ENCODE results near the gene LIM2.
A peak's percentile ranks its signal among the peaks of the same experiment; 100 is the strongest.

Gene LIM2

DNA sequence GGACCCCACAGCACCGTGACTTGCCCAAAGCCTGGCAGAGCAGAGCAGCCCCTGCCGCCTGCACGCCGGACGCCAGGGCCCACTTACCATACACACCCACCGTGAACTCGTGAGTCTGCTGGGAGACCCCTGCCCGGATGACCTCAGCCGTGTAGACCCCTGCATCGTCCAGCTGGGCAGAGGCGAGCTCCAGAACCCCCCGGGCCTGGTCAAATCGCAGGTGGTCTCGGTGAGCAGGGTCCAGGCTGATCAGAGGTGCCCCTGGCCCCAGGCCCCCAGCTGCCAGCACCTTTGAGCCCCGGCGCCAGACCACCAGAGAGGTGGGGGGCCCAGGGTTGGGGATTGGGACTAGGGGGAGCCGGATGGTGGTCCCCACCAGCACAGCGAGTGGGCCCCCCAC, 46.7 kb downstream of the LIM2 start:
- DNase-seq (ENCODE audit: low read depth in 2 of 2, low spot score in 1 of 2), result no peak

DNA sequence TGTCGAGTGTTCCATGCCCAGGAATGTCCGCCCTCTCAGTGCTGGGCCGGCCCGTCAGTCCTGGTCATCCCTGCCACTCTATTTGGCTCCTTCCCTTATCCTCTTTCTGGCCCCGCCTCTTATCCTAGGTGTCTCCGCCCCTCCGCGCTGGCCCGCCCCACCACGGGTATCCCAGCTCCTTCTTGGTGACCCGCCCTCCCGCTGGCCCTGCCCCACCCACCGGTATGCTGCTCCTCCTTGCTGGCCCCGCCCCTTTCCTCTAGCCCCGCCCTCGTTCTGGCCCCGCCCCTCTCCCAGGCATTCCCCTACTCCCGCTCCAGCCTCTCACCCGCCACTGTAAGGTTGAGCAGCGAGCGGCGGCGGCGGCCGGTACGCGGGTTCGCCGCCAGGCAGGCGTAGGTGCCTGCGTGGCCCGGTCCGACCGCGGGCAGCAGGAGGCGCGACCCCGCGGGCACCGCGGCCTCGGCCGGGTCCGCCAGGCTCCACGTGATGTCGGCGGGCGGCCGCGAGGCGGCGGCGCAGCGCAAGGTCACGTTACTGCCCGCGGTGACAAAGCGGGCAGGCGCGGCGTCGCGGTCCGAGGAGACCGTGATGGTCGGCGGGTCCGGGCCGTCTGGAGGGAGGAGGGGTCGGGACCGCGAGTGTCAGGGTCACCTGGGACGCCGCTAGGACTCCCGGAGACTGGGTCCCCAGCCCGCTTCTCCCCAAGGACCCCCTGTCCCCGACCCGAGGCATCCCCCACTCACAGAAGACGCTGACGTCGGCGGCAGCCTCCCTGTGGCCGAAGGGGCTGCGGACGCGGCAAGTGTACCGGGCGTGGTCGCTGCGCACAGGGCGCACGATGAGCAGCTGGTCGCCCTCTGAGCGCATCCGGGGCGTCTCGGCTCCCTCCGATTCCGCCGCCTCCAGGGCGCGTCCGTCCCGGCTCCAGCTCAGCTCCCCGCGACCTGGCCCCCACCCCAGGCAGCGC, 47.8 kb downstream of the LIM2 start:
- peak; percentile 86 to 91 for DNase-seq (ENCODE audit: low read depth in 2 of 2, low spot score in 1 of 2)

DNA sequence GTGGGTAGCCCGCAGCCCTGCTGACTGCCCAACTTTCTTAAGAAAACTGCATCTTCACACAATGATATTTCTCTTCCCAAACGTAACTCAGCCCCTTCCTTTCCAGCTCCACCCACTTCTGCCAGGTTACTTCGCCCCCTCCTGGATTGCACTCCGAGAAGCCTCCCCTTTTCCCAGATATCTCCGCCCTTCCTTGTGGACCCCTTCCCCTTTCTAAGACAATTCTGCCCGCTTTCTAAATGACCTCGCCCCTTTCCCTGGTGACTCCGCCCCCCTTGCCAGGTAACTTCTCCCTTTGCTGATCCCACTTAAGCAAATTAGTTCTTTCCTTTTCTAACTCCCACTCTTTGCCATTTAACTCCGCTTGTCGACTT, 48.5 kb downstream of the LIM2 start:
- DNase-seq (ENCODE audit: low read depth in 2 of 2, low spot score in 1 of 2), result no peak

DNA sequence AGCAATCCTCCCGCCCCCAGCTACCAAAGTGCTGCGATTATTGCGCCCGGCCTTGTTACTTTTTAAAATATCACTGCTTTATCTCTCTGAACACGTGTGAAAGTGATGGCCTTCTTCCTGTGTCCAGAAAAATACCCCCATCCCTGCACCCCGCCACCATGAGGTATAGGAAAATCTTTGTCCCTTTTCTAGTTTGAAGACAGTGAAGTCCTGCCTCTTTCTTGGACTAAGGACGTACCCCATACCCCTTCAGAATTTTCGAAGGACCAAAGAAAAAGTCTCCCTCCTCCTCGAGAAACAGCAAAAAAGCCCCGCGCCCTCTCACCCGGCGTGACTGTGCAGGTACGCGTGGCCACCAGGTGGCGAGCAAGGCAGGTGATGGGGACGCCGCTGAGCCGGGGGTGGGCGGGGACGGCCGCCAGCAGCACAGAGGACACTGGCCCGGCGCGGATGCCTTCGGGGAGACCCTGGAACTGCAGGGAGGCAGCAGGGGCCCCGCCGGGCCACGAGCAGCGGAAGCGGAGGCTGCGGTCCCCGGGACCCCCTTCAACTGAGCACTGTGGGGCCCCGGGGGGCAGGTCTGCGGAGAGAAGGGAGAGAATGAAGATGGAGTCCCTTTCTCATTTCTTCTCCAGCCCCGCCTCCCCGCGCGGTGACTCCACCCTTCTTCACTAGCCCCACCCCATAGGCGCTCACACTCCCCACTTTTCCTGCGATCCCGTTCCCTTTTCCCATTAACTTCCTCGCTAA, 49.0 kb downstream of the LIM2 start:
- DNase-seq (ENCODE audit: low read depth in 2 of 2, low spot score in 1 of 2), result peak; percentile 73 to 76

DNA sequence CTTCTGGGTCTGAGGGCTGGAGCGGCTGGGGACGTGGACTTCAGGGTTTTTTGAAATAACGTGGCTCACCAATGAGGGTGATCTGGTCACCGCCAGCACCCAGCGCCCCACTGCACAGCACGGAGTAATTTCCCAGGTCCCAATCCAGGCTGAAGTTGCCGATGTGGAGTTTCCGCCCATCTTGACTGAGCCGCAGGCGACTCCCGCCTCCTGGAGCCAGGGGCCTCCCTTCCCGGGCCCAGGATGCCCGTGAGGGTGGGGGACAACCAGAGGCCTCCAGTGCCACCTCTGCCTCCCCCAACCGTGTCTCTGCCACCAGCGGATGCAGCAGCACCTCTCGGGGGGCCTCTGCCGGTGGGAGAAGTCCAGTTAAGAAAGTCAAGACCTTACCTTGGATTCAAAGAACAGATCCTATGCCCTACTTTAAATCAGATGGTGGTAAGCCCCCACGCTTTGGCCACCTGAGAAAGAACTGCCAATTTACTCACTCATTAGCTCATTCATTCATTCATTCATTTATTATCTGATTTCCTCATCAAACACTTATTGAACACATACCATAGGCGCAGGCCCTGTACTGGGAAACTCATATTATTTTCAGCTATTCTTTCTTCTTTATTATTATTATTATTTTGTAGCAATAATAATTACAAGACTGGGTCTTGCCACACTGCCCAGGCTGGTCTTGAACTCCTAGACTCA, 49.8 kb downstream of the LIM2 start:
- no peak for DNase-seq (ENCODE audit: low read depth in 2 of 2, low spot score in 1 of 2)

DNA sequence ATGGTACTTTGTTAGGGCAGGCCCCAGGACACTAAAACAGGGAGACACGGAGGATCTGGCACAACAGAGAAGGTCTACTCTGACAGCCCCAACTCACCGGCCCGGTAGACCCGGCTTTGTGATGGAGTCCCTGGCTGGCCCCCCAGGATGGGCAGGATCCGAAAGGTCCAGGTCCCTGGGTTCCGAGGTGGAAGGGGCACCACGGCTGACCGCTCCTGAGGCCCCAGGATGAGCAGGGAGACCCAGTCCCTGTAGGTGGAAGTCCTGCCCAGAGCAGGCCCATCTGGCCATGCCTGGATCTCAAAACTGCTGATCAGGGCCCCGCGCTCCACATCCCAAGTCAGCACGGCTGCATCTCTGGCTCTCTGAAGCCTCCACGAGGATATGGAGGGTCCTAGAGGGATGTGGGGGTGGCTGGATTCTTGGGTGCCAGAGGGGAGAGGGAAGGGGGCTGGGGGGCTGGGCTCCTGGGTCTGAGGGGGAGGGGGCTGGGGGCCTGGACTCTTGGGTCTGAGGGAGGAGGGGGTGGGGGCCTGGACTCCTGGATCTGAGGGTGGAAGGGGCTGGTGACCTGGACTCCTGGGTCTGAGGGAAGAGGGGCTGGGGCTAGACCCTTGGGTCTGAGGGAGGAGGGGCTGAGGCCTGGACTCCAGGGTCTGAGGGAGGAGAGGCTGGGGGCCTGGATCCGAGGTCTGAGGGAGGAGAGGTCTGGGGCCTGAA, 50.5 kb downstream of the LIM2 start:
- no peak for DNase-seq (ENCODE audit: low read depth in 2 of 2, low spot score in 1 of 2)

DNA sequence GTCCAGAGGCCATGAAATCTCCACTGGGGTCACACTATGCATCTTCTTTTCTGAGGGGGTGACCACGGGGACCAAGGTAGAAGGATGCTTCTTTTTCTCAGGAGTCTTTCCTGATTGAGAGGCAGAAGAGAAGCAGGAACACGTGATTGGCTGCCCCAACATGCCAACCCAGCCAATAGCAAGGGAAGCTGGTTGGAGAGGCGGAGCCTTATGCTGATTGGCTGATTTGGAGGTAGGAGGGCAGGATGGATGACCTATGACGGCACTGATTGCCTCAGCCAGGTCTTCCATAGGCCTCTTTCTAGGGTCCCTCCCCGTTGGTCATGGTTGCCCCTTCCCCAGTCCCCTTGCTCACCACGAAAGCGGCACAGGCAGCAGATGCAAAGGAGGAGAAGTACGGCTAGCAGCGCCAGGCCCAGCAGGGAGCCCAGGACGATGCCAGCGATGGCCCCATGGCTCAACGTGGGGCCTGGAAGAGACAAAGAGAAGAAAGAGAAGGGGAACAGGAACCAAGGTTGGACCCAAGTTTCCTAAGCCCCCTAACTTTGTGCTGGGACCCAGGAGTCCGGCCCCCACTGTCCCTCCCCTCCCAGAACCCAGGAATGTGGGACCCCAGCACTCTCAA, 53.8 kb downstream of the LIM2 start:
- no peak for DNase-seq (ENCODE audit: low read depth in 2 of 2, low spot score in 1 of 2)

DNA sequence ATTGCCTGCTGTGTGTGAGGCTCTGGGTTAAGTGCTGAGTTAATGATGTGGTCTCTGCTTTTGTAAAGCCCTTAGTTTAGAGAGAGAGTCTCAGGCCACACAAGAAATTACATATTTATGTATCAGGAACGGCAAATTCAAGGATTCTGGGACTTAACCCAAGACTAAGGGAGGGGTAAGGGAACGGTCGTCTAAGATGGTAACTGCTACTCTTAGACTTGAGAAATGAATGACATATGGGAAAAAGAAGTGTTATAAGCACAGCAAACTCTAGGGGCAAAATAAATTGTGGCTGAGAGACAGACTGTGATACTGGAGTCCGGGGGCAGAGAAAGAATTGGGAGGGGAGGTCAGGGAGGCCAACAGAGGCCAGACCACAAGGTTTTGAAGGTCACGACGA, 56.1 kb downstream of the LIM2 start:
- DNase-seq (ENCODE audit: low read depth in 2 of 2, low spot score in 1 of 2), result no peak

DNA sequence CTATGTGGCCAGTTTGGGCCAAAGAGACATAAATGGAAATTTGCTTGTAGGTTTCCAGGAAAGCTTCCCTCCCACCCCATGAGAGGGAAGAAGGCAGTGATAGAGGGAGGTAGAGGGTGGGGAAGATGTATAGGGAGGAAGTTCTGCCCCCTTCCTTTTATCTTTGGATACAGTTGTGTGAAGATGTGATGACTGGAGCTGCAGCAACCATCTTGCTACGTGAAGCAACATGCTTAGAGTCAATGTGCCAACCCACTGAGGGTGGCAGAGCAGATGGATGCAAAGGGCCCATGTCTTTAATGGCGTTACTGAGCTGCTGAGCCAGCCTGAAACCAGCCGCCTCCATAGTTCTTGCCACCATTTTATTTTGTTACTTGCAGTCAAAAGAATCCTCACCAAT, 56.6 kb downstream of the LIM2 start:
- DNase-seq (ENCODE audit: low read depth in 2 of 2, low spot score in 1 of 2), result no peak

DNA sequence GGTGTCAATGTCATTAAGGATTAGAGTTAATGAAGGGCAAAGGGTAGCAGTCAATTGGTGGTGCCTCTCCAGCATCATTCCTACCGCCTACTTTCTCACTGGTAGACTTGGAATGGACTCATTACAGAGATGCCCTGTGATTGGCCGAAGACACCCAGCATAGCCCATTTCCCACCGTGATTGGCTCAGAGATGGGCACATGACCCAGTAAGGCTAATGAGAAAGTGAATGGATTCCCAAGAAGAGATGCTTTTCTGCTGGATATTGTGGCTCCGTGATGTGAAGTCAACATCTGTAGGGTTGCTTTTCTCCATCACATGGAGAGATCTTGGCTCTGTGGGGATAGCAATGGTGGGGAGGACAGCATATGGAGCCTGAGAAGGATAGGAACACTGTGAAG, 57.4 kb downstream of the LIM2 start:
- no peak for DNase-seq (ENCODE audit: low read depth in 2 of 2, low spot score in 1 of 2)

Data from stimulated activated CD8-positive, alpha-beta memory T cell treated with anti-CD3 and anti-CD28 coated beads, Interleukin-4, amount 100 ng/mL, for 4 hours (primary cell).